Measurements from ENCODE around the gene TAAR5.

Gene TAAR5

GRCh38 chr6:132590362-132590761, 821 bp upstream of the TAAR5 start:
- no peak for TF ChIP-seq CTCF (IDR thresholded peaks at IDR 0.05)
- H3K4me3 Mint-ChIP-seq = no peak overlapping the region
- no peak overlapping the region for H3K27ac Mint-ChIP-seq
- peaks cover 7% of the 10 kb centered on the region for H3K27me3 Mint-ChIP-seq (ENCODE audit: low read depth, poor library complexity)
- DNase-seq = no peak
- no peaks in the 10 kb centered on the region for H3K4me1 Mint-ChIP-seq
- H3K36me3 Mint-ChIP-seq (ENCODE audit: low read depth) = no peaks in the 10 kb centered on the region
- no peaks in the 10 kb centered on the region for H3K9me3 Mint-ChIP-seq

GRCh38 chr6:132587424-132587823, 2.1 kb downstream of the TAAR5 start:
- H3K4me3 Mint-ChIP-seq = no peak overlapping the region
- H3K9me3 Mint-ChIP-seq = no peaks in the 10 kb centered on the region
- no peak for DNase-seq
- no peak overlapping the region for H3K27ac Mint-ChIP-seq
- H3K27me3 Mint-ChIP-seq (ENCODE audit: low read depth, poor library complexity) = peaks cover 7% of the 10 kb centered on the region
- H3K4me1 Mint-ChIP-seq = no peaks in the 10 kb centered on the region
- H3K36me3 Mint-ChIP-seq (ENCODE audit: low read depth) = no peaks in the 10 kb centered on the region
- no peak for TF ChIP-seq CTCF (IDR thresholded peaks at IDR 0.05)

GRCh38 chr6:132584698-132585097, 4.8 kb downstream of the TAAR5 start:
- no peak overlapping the region for H3K4me3 Mint-ChIP-seq
- no peaks in the 10 kb centered on the region for H3K4me1 Mint-ChIP-seq
- no peak overlapping the region for H3K27ac Mint-ChIP-seq
- no peaks in the 10 kb centered on the region for H3K36me3 Mint-ChIP-seq (ENCODE audit: low read depth)
- no peak for TF ChIP-seq CTCF (IDR thresholded peaks at IDR 0.05)
- no peak for DNase-seq
- no peaks in the 10 kb centered on the region for H3K9me3 Mint-ChIP-seq
- peaks cover 7% of the 10 kb centered on the region for H3K27me3 Mint-ChIP-seq (ENCODE audit: low read depth, poor library complexity)

GRCh38 chr6:132571774-132572173, 17.8 kb downstream of the TAAR5 start:
- H3K4me1 Mint-ChIP-seq = no peaks in the 10 kb centered on the region
- no peaks in the 10 kb centered on the region for H3K27me3 Mint-ChIP-seq (ENCODE audit: low read depth, poor library complexity)
- no peak for TF ChIP-seq CTCF (IDR thresholded peaks at IDR 0.05)
- peaks cover 4% of the 10 kb centered on the region for H3K9me3 Mint-ChIP-seq
- no peaks in the 10 kb centered on the region for H3K36me3 Mint-ChIP-seq (ENCODE audit: low read depth)
- no peak overlapping the region for H3K4me3 Mint-ChIP-seq
- no peak overlapping the region for H3K27ac Mint-ChIP-seq
- no peak for DNase-seq

GRCh38 chr6:132570221-132570777, 19.2 kb downstream of the TAAR5 start, which contains the start of gene TAAR6:
TSS of gene TAAR6 (plus strand) at chr6:132570322. CDS start at chr6:132570322, 0 bp downstream.
- H3K9me3 Mint-ChIP-seq = no peaks in the 10 kb centered on the region
- no peak within 1 kb of the TSS for H3K4me3 Mint-ChIP-seq
- no peak within 1 kb of the TSS for H3K27ac Mint-ChIP-seq
- H3K4me1 Mint-ChIP-seq = no peaks in the 10 kb centered on the region
- H3K36me3 Mint-ChIP-seq (ENCODE audit: low read depth) = no peaks in the 10 kb centered on the region
- no peak for TF ChIP-seq CTCF (IDR thresholded peaks at IDR 0.05)
- DNase-seq = no peak
- no peaks in the 10 kb centered on the region for H3K27me3 Mint-ChIP-seq (ENCODE audit: low read depth, poor library complexity)

- Mint-ChIP-seq H3K36me3 (ENCODE audit: low read depth) (no peaks in the 10 kb centered on the region), H3K27me3 (ENCODE audit: low read depth, poor library complexity) (no peaks in the 10 kb centered on the region), H3K9me3 (no peaks in the 10 kb centered on the region), H3K27ac (no peak overlapping the region), H3K4me3 (no peak overlapping the region), H3K4me1 (no peaks in the 10 kb centered on the region)
- no peak for DNase-seq
- no peak for TF ChIP-seq CTCF (IDR thresholded peaks at IDR 0.05)
Measured at GRCh38 chr6:132569170-132569569, 20.4 kb downstream of the TAAR5 start.

Data from nephron progenitor cell (in vitro differentiated cells).